ENCODE data around the gene STK38.
A peak's percentile ranks its signal among the peaks of the same experiment; 100 is the strongest.

Gene STK38

GRCh38 chr6:36563928-36564284, 16.6 kb upstream of the STK38 start:
- DNase-seq (ENCODE audit: low read depth in 2 of 2), result no peak

GRCh38 chr6:36563237-36563927, 16.1 kb upstream of the STK38 start:
- no peak for DNase-seq (ENCODE audit: low read depth in 2 of 2)

- DNase-seq (ENCODE audit: low read depth in 2 of 2), result no peak
Measured at GRCh38 chr6:36560822-36561221, 13.5 kb upstream of the STK38 start.

GRCh38 chr6:36559011-36559793, 11.9 kb upstream of the STK38 start:
- DNase-seq (ENCODE audit: low read depth in 2 of 2), result no peak

GRCh38 chr6:36556281-36556680, 9.0 kb upstream of the STK38 start:
- DNase-seq (ENCODE audit: low read depth in 2 of 2), result no peak

GRCh38 chr6:36555750-36556252, 8.5 kb upstream of the STK38 start:
- no peak for DNase-seq (ENCODE audit: low read depth in 2 of 2)

GRCh38 chr6:36550473-36551000, 3.3 kb upstream of the STK38 start:
- DNase-seq (ENCODE audit: low read depth in 2 of 2), result no peak

- DNase-seq (ENCODE audit: low read depth in 2 of 2), result no peak
Measured at GRCh38 chr6:36548401-36548743, 1.1 kb upstream of the STK38 start.

GRCh38 chr6:36547646-36548400, 544 bp upstream of the STK38 start:
- no peak for DNase-seq (ENCODE audit: low read depth in 2 of 2)

GRCh38 chr6:36546308-36546919, 865 bp downstream of the STK38 start:
- no peak for DNase-seq (ENCODE audit: low read depth in 2 of 2)

- no peak for DNase-seq (ENCODE audit: low read depth in 2 of 2)
Measured at GRCh38 chr6:36545767-36546307, 1.4 kb downstream of the STK38 start.

GRCh38 chr6:36544228-36544627, 3.1 kb downstream of the STK38 start:
- DNase-seq (ENCODE audit: low read depth in 2 of 2), result peak; percentile 33 to 36

GRCh38 chr6:36542041-36542440, 5.2 kb downstream of the STK38 start:
- no peak for DNase-seq (ENCODE audit: low read depth in 2 of 2)

- no peak for DNase-seq (ENCODE audit: low read depth in 2 of 2)
Measured at GRCh38 chr6:36539814-36540568, 7.3 kb downstream of the STK38 start.

GRCh38 chr6:36536873-36537547, 10.3 kb downstream of the STK38 start:
- DNase-seq (ENCODE audit: low read depth in 2 of 2), result no peak

GRCh38 chr6:36533321-36533720, 14.0 kb downstream of the STK38 start:
- DNase-seq (ENCODE audit: low read depth in 2 of 2), result no peak

- DNase-seq (ENCODE audit: low read depth in 2 of 2), result no peak
Measured at GRCh38 chr6:36526066-36526465, 21.2 kb downstream of the STK38 start.

- no peak for DNase-seq (ENCODE audit: low read depth in 2 of 2)
Measured at GRCh38 chr6:36525346-36525745, 21.9 kb downstream of the STK38 start.

- no peak for DNase-seq (ENCODE audit: low read depth in 2 of 2)
Measured at GRCh38 chr6:36524871-36525270, 22.4 kb downstream of the STK38 start.

GRCh38 chr6:36523936-36524499, 23.3 kb downstream of the STK38 start:
- no peak for DNase-seq (ENCODE audit: low read depth in 2 of 2)

Measured in stimulated activated CD8-positive, alpha-beta memory T cell treated with anti-CD3 and anti-CD28 coated beads, Interleukin-7, amount 100 ng/mL, for 4 hours (primary cell).